GM23338 (cell line): Measurements from ENCODE around the gene STAMBP.

Source experiments
- CREB1 ChIP-seq: fragments of 250-450 bp; sonication (Bioruptor Pico); IDR thresholded peaks from 2 replicates; pipeline ENCODE4 v1.5.0; 2020; ENCODE audit warnings: low read depth, mild to moderate bottlenecking, moderate library complexity
- EZH2 ChIP-seq: fragments of 200-600 bp; sonication (generic); IDR thresholded peaks from one replicate; pipeline ENCODE4 v1.8.0; 2017; ENCODE audit warnings: antibody characterized with exemption, mild to moderate bottlenecking, low read depth; ENCODE audit not compliant: unreplicated experiment
- EZH2phosphoT487 ChIP-seq: fragments of 200-600 bp; sonication (generic); IDR thresholded peaks from one replicate; pipeline ENCODE4 v1.8.1; 2018; ENCODE audit warnings: antibody characterized with exemption; ENCODE audit not compliant: unreplicated experiment
- JUNB ChIP-seq: IDR thresholded peaks from one replicate; pipeline ENCODE4 v1.6.1; 2016; ENCODE audit warnings: antibody characterized with exemption; ENCODE audit not compliant: unreplicated experiment
- NANOG ChIP-seq: IDR thresholded peaks from 2 replicates; pipeline ENCODE4 v1.6.1; 2016; ENCODE audit warnings: antibody characterized with exemption, borderline replicate concordance
- POLR2AphosphoS5 ChIP-seq: IDR thresholded peaks from 2 replicates; pipeline ENCODE4 v1.6.1; 2016; ENCODE audit warnings: antibody characterized with exemption, low read depth
- STAT1 ChIP-seq: IDR thresholded peaks from one replicate; pipeline ENCODE4 v1.6.1; 2016; ENCODE audit warnings: antibody characterized with exemption; ENCODE audit not compliant: unreplicated experiment
- ZNF114 ChIP-seq: fragments of 250-450 bp; sonication (Bioruptor Pico); IDR thresholded peaks from 2 replicates; pipeline ENCODE4 v1.5.0; 2020; ENCODE audit warnings: mild to moderate bottlenecking, moderate library complexity
- ZNF331 ChIP-seq: fragments of 250-450 bp; sonication (Bioruptor Pico); IDR thresholded peaks from 2 replicates; pipeline ENCODE4 v1.5.0; 2020; ENCODE audit warnings: low read depth, mild to moderate bottlenecking, moderate library complexity
- TF ChIP-seq, protein P1 (sequence below), 2 experiments: fragments of 200-600 bp in 1 of 2; sonication (generic) in 1 of 2; conservative IDR thresholded peaks; 2 replicates each; pipeline versions ENCODE4 v1.5.1 to v1.6.1; 2016 to 2017; ENCODE audit warnings: antibody characterized with exemption in 2 of 2, low read depth in 2 of 2, mild to moderate bottlenecking in 2 of 2, moderate library complexity in 1 of 2
- TF ChIP-seq, protein P2 (sequence below): IDR thresholded peaks from one replicate; pipeline ENCODE4 v1.6.1; 2018; ENCODE audit warnings: antibody characterized with exemption; ENCODE audit not compliant: unreplicated experiment
- TF ChIP-seq, protein P3 (sequence below): IDR thresholded peaks from 2 replicates; pipeline ENCODE4 v1.6.1; 2016; ENCODE audit warnings: antibody characterized with exemption

DNA sequence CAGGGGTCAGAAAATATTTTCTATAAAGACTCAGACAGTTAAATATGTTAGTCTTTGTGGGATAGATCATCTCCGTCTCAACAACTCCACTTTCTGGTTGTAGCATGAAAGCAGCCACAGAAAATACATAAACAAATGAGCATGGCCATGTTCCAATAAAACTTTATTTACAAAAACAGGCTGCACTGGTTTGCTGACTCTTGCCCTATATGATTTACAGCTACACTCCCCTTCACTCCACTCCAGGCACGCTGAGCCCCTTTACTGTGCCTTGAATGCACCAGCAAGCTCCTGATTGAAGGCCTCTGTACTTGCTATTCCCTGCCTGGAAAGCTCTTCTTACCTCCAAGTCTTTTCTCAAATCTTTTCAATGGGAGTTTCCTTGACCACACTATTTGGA, 5.8 kb upstream of the STAMBP start:
- TF ChIP-seq, protein P1, sequence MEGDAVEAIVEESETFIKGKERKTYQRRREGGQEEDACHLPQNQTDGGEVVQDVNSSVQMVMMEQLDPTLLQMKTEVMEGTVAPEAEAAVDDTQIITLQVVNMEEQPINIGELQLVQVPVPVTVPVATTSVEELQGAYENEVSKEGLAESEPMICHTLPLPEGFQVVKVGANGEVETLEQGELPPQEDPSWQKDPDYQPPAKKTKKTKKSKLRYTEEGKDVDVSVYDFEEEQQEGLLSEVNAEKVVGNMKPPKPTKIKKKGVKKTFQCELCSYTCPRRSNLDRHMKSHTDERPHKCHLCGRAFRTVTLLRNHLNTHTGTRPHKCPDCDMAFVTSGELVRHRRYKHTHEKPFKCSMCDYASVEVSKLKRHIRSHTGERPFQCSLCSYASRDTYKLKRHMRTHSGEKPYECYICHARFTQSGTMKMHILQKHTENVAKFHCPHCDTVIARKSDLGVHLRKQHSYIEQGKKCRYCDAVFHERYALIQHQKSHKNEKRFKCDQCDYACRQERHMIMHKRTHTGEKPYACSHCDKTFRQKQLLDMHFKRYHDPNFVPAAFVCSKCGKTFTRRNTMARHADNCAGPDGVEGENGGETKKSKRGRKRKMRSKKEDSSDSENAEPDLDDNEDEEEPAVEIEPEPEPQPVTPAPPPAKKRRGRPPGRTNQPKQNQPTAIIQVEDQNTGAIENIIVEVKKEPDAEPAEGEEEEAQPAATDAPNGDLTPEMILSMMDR (conservative IDR thresholded peaks at IDR 0.05; ENCODE audit: low read depth in 2 of 2) = no peak
- TF ChIP-seq CREB1 (no peak), POLR2AphosphoS5 (no peak), EZH2 (no peak), EZH2phosphoT487 (no peak), ZNF331 (no peak), JUNB (no peak), NANOG (no peak), STAT1 (no peak), ZNF114 (CRISPR knock-in tag) (no peak)
- TF ChIP-seq, protein P2, sequence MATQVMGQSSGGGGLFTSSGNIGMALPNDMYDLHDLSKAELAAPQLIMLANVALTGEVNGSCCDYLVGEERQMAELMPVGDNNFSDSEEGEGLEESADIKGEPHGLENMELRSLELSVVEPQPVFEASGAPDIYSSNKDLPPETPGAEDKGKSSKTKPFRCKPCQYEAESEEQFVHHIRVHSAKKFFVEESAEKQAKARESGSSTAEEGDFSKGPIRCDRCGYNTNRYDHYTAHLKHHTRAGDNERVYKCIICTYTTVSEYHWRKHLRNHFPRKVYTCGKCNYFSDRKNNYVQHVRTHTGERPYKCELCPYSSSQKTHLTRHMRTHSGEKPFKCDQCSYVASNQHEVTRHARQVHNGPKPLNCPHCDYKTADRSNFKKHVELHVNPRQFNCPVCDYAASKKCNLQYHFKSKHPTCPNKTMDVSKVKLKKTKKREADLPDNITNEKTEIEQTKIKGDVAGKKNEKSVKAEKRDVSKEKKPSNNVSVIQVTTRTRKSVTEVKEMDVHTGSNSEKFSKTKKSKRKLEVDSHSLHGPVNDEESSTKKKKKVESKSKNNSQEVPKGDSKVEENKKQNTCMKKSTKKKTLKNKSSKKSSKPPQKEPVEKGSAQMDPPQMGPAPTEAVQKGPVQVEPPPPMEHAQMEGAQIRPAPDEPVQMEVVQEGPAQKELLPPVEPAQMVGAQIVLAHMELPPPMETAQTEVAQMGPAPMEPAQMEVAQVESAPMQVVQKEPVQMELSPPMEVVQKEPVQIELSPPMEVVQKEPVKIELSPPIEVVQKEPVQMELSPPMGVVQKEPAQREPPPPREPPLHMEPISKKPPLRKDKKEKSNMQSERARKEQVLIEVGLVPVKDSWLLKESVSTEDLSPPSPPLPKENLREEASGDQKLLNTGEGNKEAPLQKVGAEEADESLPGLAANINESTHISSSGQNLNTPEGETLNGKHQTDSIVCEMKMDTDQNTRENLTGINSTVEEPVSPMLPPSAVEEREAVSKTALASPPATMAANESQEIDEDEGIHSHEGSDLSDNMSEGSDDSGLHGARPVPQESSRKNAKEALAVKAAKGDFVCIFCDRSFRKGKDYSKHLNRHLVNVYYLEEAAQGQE = no peak
- TF ChIP-seq, protein P3, sequence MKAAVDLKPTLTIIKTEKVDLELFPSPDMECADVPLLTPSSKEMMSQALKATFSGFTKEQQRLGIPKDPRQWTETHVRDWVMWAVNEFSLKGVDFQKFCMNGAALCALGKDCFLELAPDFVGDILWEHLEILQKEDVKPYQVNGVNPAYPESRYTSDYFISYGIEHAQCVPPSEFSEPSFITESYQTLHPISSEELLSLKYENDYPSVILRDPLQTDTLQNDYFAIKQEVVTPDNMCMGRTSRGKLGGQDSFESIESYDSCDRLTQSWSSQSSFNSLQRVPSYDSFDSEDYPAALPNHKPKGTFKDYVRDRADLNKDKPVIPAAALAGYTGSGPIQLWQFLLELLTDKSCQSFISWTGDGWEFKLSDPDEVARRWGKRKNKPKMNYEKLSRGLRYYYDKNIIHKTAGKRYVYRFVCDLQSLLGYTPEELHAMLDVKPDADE = no peak
